NCI-H446 treated with DMSO at 0.1 percent for 48 hours (cell line): ENCODE measurements around the gene NFKBIZ.
A peak's percentile ranks its signal among the peaks of the same experiment; 100 is the strongest.

ENCODE experiments used
- DNase-seq: peaks from one replicate; lab custom pipeline; 2025; lab: John Stamatoyannopoulos, UW

The NFKBIZ gene

DNA sequence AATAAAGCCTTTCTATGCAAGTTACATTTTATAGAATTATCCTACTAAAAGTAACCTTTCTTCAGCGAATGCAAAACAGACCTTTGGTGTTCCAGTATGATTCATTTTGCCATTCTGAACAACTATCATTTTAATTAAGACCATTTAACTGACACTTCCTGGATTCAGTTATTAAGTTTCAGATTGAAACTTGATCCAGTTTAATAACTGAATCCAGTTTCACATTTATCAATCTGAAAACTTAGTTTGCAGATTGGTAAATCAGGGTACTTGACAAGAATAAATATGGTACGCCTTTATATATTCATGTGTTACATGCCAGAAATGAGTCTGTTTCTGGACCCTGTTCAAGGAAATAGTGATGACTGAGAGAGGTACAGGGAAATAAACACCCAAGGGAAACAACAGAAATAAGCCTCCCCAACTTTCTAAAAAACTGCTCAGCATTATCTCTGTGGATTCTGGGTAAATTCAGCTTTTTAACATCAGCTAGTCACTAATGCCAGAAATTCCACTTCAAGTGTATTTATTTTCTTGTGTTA, 23.3 kb upstream of the NFKBIZ start:
- DNase-seq, result no peak

DNA sequence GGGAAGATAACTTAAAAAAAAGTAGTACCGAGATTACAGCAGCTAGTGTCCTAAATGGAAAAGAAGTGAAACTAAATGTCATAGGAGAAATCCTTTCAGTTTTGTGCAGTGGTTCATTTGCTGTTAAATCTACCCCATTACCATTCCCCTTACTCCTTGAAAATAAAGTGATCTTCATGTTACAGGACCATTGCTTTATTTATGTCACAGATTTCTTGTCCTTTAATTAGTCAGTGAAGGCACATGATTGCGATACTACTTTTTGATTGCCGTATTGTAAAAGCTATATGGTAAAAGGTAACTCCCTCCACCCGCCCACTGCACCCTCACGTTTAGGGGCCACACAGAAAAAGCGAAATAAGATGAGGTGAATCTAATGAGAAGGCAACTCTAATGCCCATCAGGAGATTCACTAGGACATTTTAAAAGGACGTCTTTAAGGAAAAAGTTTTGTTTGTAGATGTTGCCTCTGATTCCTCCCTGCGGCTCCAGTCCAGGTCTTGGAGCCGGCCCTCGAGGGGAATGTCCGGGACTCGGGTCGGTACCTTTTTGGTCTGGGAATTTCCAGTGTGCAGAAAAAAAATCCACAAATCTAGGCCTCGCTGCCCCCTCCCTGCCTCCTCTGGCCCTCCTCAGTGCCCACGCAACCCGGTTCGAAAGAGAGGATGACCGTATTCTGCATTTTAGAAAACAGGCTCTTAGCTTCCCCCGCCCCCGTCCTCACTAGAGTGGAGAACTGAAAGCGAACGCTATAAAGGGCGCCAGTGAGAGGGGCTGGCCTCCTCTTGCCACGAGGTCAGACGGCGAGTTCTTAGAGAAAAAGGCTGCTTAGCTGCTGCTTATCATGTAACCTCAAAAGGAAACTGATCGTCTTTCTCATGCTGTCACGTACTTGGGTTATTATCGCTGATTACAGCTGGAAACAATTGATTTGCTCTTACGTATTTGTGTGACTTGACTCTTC, 21.8 kb upstream of the NFKBIZ start:
- DNase-seq, result no peak

DNA sequence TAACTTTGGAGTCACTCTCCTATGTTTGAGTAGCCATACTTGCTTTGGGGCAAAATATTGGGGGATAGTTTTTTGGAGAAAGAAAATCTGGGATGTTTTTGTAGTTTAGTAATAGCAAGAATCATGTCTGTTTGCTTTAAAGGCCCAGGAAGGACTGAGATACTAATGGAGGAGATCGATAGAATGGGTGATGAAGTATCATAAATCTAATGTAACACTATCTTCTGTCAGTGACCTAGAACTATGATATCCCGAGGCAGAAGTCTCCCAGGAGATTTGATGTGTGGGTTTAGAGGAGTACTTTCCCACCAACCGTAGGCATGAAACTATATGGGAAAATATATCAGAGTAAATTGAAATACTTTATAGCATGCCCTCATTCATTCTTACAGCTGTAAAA, 21.0 kb upstream of the NFKBIZ start:
- DNase-seq, result no peak

DNA sequence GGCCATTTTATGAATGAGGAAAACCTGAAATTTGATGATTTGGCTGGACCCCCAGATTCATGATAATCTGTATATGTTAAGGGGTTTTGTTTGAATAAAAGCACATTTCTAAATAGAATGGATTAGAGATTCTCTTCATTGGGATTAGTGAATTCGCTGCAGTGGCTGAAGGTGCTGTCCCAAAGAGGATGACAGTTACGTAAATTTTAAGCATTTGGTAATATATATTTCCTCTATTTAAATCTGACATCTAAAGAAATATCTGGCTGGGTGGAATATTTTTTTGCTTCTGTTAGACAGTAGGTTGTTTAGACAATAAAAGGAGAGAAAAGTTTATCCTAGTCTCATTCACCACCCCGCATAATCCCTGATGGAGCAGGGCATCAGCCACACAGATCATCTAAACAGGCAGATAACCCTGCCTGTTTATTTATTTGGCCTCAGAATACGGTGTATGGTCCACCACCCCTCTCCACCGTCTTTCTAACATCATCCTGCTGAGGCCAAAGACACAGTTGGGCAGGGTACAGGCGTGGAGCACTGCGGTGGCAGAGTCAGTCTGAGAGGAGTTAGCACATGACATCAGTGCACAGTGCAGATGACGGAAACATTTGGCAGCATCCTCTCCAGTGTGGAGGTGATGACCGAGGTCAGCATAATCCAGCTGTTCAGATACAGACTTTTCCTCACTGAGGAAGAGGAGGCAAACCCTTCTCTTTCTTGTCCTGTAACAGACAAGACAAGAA, 20.4 kb upstream of the NFKBIZ start:
- DNase-seq, result no peak

DNA sequence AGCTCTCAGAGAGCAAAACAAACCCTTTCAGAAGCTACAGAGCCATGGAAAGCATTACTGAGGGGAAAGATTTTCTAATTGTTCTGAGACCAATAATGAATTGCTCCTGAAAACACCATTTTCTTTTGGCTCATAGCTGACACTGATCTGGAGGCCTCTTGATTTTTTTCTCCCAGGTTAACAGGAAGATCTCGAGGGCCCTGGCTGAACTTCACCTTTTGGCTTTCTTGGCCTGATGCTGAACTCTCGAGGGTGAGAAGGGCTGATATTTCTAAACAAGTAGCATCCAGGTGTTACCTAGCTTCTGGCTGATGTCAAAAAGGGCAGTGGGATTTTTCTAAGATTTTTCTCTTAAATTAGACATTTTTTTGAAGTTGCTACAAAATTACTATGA, 19.9 kb upstream of the NFKBIZ start:
- DNase-seq, result no peak

DNA sequence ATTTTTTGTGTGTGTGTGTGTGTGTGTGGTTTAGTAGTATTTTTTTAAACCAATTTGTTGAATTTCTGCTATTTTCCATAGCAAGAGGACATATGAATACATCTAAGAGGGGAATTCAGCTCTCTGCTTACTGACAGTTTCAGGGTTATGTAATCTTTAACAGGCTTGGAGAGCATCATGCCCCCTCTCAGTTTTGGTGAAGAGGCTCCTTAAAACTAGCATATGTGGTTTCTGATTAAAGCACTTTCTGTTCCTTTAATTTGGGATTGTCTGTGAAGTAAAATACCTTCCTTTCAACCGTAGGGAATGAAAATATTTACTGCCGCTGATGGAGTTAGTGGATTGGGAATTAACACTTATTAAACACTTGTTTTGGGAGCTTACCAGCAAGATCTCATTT, 19.4 kb upstream of the NFKBIZ start:
- DNase-seq, result no peak

DNA sequence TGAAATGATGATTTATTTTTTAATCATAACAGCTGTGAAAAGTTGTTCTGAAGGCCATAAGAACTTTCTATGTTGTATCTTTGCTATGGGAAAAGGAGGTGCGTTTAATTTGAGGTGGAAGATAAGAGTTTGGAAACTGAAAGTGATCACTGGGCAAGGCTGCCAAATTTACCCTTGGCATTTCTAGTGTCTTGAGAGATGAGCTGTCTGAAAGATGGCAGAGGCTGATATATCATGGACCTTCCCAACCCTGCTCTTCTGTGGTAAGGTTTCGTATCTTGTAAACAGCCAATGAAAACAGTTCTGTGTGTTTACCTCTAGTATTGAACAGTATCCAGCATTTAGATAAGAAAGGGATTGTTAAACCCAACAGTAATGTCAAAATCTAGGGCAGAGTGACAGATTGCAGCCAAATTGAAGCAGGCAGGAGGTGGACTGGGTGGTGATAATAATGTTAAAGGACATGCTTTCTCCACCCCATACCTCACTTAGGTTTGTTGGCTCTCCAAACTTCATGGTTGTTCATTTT, 15.8 kb upstream of the NFKBIZ start:
- DNase-seq, result no peak

DNA sequence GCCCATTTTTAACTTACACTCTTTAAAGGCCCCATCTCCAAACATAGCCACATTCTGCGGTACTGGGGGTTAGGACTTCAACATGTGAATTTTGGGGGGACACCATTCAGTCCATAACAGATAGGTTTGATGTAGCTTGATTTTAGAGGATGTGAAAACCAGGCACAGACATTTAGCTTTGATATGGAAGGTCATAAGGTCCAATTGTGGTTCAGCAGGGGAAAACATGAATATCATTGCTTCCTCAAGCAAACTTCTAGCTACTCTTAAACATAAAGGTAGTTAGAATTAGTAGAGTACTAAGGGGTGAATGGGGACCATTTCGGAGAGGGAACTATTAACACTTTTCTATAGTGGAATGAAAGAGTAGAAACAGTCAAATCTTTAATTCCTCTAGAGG, 13.6 kb upstream of the NFKBIZ start:
- no peak for DNase-seq

DNA sequence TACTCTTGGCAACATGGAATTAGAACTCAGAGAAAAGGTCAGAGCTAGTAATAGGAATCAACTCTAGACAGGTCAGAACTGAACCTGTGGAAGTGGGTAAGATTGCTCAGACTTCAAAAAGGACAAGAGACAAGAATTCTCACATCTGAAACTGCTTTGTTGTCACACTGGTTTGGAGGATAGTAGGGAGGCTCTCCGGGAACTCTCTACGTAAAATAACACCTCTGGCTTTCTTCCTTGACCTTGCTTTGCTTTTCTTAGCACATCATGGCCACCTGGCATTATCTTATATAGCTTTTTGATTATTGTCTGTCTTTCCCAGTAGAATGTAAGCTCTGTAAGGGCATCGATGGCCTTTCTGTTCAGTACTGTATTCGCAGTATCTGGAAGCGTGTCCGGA, 13.2 kb upstream of the NFKBIZ start:
- no peak for DNase-seq

DNA sequence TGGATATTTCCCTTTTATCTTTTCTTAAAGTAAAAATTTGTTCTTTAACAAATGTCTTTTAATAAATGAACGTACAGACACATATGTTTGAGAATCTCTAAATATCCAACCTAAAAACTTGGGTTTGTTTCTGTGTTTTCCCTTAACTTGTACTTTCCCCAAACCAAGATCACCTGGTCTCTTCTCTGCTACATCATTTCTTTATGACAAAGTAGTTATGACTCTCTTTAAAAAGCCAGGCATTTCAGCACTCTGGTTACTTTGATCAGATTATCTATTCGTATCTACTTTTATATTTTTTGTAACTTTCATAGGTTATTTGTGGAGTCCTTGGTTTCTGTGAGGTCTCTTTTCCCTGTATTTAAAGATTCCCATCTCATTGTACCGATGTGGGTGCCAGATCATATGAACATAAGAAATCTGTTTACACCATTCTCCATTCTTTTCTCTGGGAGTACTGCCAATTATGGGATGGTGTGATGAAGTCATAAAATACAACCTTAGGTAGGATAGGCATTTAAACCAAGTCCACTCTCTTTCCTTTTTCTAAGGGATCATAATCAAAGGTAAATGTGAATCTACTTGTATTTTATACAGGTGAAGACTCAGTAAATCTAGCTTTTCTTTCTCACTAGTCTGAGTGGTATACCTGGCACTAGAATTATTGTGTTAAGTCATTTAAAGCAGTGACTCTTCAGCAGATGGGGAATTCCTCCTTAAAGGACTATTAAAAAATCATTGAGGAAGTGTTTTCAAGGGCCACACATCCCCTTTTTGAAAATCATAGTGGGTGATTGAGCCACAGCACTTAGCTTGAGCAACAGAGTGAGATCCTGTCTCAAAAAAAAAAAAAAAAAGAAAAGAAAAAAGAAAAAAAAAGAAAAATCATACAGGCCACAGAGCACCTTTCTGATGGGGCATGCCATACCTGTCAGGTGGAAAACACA, 12.4 kb upstream of the NFKBIZ start:
- DNase-seq, result peak; percentile 28

DNA sequence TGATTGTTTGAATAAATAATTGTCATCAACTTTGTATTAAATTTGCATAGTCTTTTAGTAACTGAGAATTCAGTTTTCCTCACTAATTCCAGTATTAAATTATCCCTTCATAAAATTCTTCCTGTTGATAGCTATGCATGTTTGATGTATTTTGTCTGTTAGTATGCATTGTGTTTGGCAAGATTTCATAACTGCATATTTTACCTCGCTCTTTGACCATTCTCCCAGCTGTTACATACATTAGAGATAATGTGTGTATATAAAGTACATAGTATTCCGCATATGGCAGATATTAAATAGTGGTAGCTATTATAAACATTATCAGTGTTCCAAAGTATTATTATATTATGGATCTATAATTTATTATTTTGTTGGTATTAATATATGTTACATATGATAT, 10.6 kb upstream of the NFKBIZ start:
- no peak for DNase-seq

DNA sequence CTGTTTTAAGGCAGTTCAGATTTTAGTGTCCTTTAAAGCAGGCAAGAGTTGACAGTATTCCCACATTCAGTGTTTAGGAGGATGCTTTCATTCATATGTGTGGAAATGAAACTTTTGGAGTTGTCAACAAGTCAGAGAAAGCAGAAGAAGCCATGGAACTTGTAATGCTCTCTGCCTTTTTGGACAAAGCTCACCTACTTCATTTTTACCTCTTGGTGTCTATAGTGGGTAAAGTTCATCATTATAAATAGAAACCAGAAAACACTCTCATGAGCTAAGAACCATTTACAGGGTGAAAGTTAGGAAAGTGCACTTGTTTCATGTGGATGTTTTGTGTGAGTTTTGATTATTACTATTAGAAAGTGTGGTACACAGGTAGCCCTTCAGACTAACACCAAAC, 9.2 kb upstream of the NFKBIZ start:
- DNase-seq, result no peak

DNA sequence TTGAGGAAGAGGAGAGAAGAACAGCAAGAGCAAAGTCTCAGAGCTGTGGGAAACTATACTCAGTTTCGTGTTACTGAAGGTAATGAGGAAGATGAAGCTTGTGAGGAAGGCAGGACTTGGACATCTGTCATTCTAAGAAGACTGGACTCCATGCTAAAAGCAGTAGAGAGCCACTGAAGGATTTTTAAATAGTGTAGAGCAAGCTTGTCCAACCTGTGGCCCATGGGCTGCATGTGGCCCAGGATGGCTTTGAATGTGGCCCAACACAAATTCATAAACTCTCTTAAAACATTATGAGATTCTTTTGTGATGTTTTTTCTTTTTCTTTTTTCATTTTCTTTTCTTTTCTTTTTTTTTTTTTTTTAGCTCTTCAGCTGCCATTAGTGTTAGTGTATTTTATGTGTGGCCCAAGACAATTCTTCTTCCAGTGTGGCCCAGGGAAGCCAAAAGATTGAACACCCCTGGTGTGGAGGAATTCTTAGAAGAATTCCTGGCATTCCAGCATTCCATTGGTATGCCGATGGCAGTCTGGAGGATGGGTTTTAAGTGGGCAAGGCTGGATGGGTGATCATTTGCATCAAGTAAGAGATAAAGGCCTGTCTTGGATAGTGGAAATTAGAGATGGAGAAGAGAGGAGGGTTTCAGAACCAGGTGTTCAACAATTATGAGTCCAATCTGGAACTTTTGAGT, 6.9 kb upstream of the NFKBIZ start:
- DNase-seq, result no peak

DNA sequence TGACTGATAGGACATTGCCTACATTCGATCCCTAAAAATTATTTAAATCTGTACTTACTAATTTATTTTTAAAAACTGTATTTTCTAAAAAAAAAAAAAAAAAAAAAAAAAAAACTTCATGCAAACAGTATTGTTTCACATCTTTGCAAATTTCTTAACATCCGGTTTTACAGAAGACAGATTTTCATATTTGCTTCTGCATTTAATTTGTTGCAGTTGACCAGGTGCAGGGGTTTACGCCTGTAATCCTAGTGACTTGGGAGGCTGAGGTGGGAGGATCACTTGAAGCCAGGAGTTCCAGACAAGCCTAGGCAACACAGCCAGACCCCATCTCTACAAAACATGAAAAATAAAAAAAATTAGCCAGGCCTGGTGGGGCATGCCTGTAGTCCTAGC, 6.4 kb upstream of the NFKBIZ start:
- no peak for DNase-seq

DNA sequence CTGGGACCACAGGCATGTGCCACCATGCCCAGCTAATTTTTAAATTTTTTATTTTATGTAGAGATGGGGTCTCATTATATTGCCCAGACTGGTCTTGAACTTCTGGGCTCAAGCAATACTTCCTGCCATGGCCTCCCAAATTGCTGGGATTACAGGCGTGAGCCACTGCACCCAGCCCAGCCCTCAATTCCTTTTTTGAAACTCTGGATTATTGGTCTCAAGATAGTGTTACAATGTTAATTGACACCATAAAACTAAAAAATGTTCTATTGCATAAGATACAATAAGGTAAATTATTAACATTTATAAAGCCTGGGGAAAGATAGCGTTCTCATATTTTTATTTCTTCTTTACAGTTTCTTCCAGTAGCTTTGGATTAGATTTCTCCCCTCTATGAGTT, 3.9 kb upstream of the NFKBIZ start:
- no peak for DNase-seq

DNA sequence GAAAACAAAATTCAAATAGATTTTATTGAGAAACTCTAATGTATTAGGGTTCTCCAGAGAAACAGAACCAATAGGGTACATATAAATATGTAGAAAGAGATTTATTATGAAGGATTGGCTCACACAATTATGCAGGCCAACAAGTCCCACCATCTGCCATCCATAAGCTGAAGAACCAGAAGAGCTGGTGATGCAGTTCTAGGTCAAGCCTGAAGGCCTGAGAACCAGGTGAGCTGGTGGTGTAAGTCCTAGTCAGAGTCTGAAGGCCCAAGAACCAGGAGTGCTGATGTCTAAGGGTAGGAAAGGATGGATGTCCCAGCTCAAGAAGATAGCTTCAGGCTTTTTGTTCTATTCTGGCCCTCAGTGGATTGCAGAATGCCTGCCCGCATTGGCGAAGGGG, 2.6 kb upstream of the NFKBIZ start:
- no peak for DNase-seq

DNA sequence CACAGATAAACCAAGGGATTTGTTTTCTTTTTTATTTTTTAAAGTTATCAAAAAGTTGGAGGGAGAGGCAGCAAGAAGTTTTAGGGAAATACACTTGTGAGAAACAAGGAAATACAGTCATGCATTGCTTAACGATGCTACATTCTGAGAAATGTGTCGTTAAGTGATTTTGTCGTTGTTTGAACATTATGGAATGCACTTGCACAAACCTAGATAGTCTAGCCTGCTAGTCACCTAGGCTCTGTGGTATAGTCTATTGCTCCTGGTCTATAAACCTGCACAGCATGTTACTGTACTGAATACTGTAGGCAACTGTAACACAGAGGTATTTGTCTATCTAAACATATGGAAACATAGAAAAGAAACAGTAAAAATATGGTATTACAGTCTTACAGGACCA, 2.0 kb upstream of the NFKBIZ start:
- DNase-seq, result no peak

DNA sequence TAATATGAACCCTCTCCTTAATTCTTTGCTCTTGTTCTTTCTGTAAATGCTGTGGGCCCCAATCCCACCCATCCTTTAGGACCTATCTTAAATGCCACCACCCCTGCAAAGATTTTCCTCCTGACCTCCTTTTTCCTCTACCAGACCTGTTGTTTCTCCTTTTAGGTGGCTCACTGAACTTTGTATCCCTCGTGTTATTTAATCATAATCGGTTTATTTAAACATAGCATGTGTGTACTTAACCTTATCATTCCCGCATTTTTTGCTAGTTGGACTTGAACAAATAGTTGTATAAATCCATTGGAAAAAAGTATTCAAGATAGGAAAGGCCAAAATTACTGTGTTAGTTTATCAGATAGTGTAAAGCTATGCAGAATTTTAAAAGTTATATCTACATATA, 988 bp upstream of the NFKBIZ start:
- DNase-seq, result no peak

DNA sequence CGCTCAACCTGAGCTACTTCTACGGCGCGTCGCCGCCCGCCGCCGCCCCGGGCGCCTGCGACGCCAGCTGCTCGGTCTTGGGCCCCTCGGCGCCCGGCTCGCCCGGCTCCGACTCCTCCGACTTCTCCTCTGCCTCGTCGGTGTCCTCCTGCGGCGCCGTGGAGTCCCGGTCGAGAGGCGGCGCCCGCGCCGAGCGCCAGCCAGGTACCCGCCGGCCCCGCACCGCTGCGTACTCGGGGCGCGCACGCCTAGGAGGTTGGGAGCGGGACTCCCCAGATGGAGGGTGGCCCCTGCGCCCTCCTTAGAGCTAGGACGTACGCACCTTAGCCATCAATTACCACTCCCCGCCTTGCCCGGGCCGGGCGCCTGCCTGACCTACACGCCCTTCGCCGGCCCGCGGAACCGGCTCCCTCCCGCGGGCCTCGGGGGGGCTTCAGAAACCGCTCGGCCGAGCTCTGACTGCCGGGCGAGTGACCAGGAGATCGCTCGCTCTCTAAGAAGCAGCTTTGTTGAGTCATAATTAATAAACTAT, 466 bp downstream of the NFKBIZ start:
- no peak for DNase-seq

DNA sequence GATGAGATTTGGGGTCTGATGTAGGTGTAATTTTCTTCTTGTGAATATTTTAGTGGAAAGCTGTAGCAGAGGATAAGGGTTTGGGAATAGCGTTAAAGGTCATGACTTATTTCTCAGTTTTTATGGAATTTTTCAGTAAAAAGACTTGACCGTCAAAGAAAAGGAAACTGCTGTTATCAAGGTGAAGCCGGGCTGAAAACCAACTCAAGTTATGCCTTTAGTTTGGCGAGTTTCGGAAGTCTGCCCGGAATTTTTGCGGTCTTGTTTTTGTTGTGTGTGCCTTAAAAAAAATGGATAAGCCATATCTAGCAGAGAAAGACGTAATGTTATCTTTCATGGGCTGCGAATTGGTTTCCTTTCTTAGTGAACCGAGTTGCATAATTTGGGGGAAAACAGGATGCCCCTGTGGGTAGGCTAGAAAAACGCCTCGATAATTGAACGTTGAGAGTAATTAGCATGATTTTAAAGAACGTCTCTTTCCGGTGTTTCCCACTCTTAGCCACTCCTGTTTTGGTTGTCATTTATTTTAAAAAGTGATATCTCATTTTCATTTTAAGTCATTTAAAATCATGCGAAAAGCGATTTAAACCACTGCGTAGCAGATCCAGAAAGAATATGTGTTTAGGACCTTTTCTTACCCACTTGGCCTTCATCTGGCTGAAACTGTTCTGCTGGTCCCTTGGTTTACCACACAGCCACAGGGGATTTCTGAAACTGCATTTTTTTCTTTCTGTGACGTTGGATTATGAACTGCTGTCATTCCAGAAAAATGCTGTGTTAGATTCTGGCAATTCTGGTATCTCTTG, 1.1 kb downstream of the NFKBIZ start:
- DNase-seq, result no peak
